K562 (cell line): ENCODE data around the gene SAA2. TPM values are rescaled to one million over a fixed set of nuclear protein-coding genes. Genes with fewer than 3 reads are reported as not detected.

Experiments
- KLF1 ChIP-seq: fragments of 450-650 bp; IDR thresholded peaks from 2 replicates; pipeline ENCODE4 v1.6.1; 2016; ENCODE audit warnings: missing genetic modification characterization, missing compliant biosample characterization
- MCM3 ChIP-seq: fragments of 450-650 bp; IDR thresholded peaks from 2 replicates; pipeline ENCODE4 v1.6.1; 2016
- polyA plus RNA-seq, 8 experiments: library from polyadenylated mRNA; depleted of rRNA in 4 of 8; stranded (reverse) in 5 of 8; unstranded in 3 of 8; fragments of >200 nt; fragmentation: Nextera tagmentation in 2 of 8; fragmentation: Illumina TruSeq in 1 of 8; extraction: Ambion mirVana in 2 of 8; extraction: Trizol in 1 of 8; gene quantifications; 2 replicates each; pipeline versions ENCODE4 v1.2.1 to v1.2.3, GENCODE V29; 2011 to 2014; ENCODE audit warnings: inconsistent platforms in 1 of 8, missing spikeins in 1 of 8
- total RNA-seq, 7 experiments: library from RNA; depleted of rRNA in 6 of 7; stranded (reverse); fragments of >200 nt in 6 of 7; fragmentation: Illumina TruSeq in 2 of 7; extraction: Trizol in 2 of 7; gene quantifications; 2 replicates each; pipeline versions ENCODE4 v1.2.1 to v1.2.3, GENCODE V29; 2011 to 2021; ENCODE audit warnings: low replicate concordance in 1 of 7
- TF ChIP-seq, protein P1 (sequence below), 2 experiments: fragments of 450-650 bp in 1 of 2; sonication (generic) in 1 of 2; formaldehyde crosslinking in 1 of 2; IDR thresholded peaks; 2 replicates each; pipeline versions ENCODE4 v1.7.1 to v1.9.0; 2016 to 2022; ENCODE audit warnings: inconsistent platforms in 1 of 2, mild to moderate bottlenecking in 1 of 2, missing genetic modification reagents in 1 of 2

Gene SAA2
- total and polyA plus RNA-seq, 9 of the 15 experiments (the other 6 are each of a cell fraction or from before 2014, with no cell fraction given), result 4.6 TPM; not detected in 8

DNA sequence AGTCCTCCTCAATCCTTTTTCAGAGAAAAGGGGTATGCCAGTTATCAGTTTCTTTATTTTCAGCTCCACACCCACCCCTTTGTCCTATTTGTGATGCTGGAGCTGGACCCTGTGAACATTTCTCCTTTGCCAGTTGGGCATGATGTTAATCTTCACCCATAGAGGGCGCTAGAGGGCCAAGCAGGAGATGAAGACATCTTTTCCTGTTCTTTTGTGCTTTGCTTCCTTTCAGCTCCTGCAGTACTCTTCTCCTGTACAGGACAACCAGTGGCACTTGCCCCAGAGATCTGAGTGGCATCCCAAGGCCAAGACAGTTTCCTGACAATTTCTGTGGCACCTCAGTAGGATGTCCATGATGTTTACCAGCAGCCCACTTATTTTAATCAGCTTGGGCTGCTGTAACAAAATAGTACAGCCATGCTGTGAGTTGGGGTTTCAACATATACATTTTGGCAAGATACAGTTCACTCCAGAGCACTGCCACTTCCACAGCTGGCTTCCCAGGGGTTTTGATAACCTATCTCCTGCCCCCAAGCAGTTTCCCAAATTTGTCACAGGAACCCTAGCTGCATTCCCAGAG, 4.6 kb downstream of the SAA2 start (continued):
- TF ChIP-seq, protein P1, sequence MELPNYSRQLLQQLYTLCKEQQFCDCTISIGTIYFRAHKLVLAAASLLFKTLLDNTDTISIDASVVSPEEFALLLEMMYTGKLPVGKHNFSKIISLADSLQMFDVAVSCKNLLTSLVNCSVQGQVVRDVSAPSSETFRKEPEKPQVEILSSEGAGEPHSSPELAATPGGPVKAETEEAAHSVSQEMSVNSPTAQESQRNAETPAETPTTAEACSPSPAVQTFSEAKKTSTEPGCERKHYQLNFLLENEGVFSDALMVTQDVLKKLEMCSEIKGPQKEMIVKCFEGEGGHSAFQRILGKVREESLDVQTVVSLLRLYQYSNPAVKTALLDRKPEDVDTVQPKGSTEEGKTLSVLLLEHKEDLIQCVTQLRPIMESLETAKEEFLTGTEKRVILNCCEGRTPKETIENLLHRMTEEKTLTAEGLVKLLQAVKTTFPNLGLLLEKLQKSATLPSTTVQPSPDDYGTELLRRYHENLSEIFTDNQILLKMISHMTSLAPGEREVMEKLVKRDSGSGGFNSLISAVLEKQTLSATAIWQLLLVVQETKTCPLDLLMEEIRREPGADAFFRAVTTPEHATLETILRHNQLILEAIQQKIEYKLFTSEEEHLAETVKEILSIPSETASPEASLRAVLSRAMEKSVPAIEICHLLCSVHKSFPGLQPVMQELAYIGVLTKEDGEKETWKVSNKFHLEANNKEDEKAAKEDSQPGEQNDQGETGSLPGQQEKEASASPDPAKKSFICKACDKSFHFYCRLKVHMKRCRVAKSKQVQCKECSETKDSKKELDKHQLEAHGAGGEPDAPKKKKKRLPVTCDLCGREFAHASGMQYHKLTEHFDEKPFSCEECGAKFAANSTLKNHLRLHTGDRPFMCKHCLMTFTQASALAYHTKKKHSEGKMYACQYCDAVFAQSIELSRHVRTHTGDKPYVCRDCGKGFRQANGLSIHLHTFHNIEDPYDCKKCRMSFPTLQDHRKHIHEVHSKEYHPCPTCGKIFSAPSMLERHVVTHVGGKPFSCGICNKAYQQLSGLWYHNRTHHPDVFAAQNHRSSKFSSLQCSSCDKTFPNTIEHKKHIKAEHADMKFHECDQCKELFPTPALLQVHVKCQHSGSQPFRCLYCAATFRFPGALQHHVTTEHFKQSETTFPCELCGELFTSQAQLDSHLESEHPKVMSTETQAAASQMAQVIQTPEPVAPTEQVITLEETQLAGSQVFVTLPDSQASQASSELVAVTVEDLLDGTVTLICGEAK (IDR thresholded peaks at IDR 0.05), result no peak
- TF ChIP-seq, protein P1 (CRISPR knock-in tag; IDR thresholded peaks at IDR 0.05), result no peak
- TF ChIP-seq MCM3 (no peak), KLF1 (no peak)
- TF ChIP-seq, all 486 proteins: peak for 12
